GM19467 (cell line): Measurements from ENCODE around the gene KCNAB1.

Source experiments
- ATAC-seq: cut with Tn5 transposase; IDR thresholded peaks from one replicate; pipeline ENCODE4 v1.9.1; 2021; ENCODE audit warnings: mild to moderate bottlenecking, moderate library complexity; ENCODE audit not compliant: unreplicated experiment

Gene KCNAB1

GRCh38 chr3:156396851-156397250, 276.5 kb downstream of the KCNAB1 start:
- ATAC-seq: no peak

GRCh38 chr3:156397534-156397933, 277.2 kb downstream of the KCNAB1 start:
- no peak for ATAC-seq

- ATAC-seq: no peak
These were observed 279.7 kb downstream of the KCNAB1 start for GRCh38 chr3:156400062-156400461.

- ATAC-seq: no peak
These were observed 280.4 kb downstream of the KCNAB1 start for GRCh38 chr3:156400735-156401134.

- ATAC-seq: no peak
These were observed 283.8 kb downstream of the KCNAB1 start for GRCh38 chr3:156404217-156404616.

- no peak for ATAC-seq
These were observed 286.0 kb downstream of the KCNAB1 start for GRCh38 chr3:156406393-156406792.

- no peak for ATAC-seq
These were observed 287.3 kb downstream of the KCNAB1 start for GRCh38 chr3:156407617-156408225.

GRCh38 chr3:156409694-156410093, 289.3 kb downstream of the KCNAB1 start:
- no peak for ATAC-seq

- ATAC-seq: no peak
These were observed 292.2 kb downstream of the KCNAB1 start for GRCh38 chr3:156412600-156412999.

- no peak for ATAC-seq
These were observed 293.0 kb downstream of the KCNAB1 start for GRCh38 chr3:156413293-156413892.

GRCh38 chr3:156416846-156417558, 296.6 kb downstream of the KCNAB1 start:
- no peak for ATAC-seq

GRCh38 chr3:156417559-156418132, 297.3 kb downstream of the KCNAB1 start:
- ATAC-seq: no peak

GRCh38 chr3:156418428-156418827, 298.1 kb downstream of the KCNAB1 start:
- ATAC-seq: no peak

GRCh38 chr3:156421534-156421933, 301.2 kb downstream of the KCNAB1 start:
- ATAC-seq: no peak

- ATAC-seq: no peak
These were observed 304.4 kb downstream of the KCNAB1 start for GRCh38 chr3:156424758-156425157.

- ATAC-seq: no peak
These were observed 305.3 kb downstream of the KCNAB1 start for GRCh38 chr3:156425651-156426050.

- ATAC-seq: no peak
These were observed 308.7 kb downstream of the KCNAB1 start for GRCh38 chr3:156429125-156429524.

GRCh38 chr3:156431334-156432124, 311.2 kb downstream of the KCNAB1 start:
- no peak for ATAC-seq

GRCh38 chr3:156432563-156432962, 312.2 kb downstream of the KCNAB1 start:
- no peak for ATAC-seq

- ATAC-seq: no peak
These were observed 312.8 kb downstream of the KCNAB1 start for GRCh38 chr3:156433138-156433537.

- no peak for ATAC-seq
These were observed 313.5 kb downstream of the KCNAB1 start for GRCh38 chr3:156433910-156434309.
